ENCODE data around the gene APPL1. TPM values are rescaled to one million over a fixed set of nuclear protein-coding genes. Genes with fewer than 3 reads are reported as not detected.
A peak's percentile ranks its signal among the peaks of the same experiment; 100 is the strongest.

APPL1 gene
- total RNA-seq, 6 experiments from 2014 or later, result 17.3 to 25.2 (median 24.0) TPM

GRCh38 chr3:57227930-57228751 is 612 bp downstream of the APPL1 start:
- peaks cover 46% of the 10 kb centered on the region for H3K4me1 Mint-ChIP-seq (ENCODE audit: low read depth)
- H3K9me3 Mint-ChIP-seq, result no peaks in the 10 kb centered on the region
- H3K4me3 Mint-ChIP-seq, result peak overlapping the region; percentile 92
- no peaks in the 10 kb centered on the region for H3K27me3 Mint-ChIP-seq (ENCODE audit: insufficient read depth)
- H3K36me3 Mint-ChIP-seq (ENCODE audit: low read depth), result no peaks in the 10 kb centered on the region
- DNase-seq, result peak; percentile 36
- peak overlapping the region; percentile 67 for H3K27ac Mint-ChIP-seq
- no peak for TF ChIP-seq CTCF (IDR thresholded peaks at IDR 0.05)

DNA sequence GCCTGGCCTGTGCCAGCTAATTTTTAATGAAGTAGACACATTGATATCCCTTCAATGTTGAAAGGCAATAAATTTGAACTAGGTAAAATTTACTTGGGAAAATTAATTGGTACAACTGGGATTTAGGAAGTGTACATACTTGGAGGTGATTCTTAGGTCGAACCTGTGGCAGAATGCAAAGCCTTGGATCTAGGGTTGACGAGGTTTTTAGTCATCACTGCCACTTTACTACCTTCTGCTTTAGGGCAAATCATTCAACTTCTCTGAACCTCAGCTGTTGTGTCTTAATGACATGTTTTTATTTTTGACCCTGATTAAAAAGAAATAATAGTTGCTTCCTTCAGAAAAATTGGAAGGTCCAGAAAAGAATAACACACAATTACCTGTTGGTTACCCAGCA is 2.5 kb downstream of the APPL1 start:
- Mint-ChIP-seq H3K4me3 (peak overlapping the region; percentile 92), H3K9me3 (no peaks in the 10 kb centered on the region), H3K36me3 (ENCODE audit: low read depth) (no peaks in the 10 kb centered on the region), H3K27me3 (ENCODE audit: insufficient read depth) (no peaks in the 10 kb centered on the region), H3K4me1 (ENCODE audit: low read depth) (peaks cover 38% of the 10 kb centered on the region), H3K27ac (no peak overlapping the region)
- no peak for DNase-seq
- no peak for TF ChIP-seq CTCF (IDR thresholded peaks at IDR 0.05)

DNA sequence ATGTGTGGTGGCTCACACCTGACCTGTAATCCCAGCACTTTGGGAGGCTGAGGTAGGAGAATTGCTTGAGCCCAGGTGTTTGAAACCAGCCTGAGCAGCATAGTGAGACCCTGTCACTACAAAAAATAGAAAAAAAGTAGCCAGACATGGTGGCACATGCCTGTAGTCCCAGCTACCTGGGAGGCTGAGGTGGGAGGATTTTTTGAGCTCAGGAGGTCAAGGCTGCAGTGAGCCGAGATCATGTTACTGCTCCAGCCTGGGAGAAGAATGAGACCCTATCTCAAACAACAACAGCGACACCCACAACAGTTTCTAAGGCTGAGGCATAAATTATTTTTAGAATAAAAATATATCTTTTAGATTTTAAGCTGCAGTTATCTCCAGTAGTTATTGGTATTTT is 6.3 kb downstream of the APPL1 start:
- no peak for DNase-seq
- TF ChIP-seq CTCF (IDR thresholded peaks at IDR 0.05), result no peak
- Mint-ChIP-seq H3K27me3 (ENCODE audit: insufficient read depth) (no peaks in the 10 kb centered on the region), H3K4me3 (no peak overlapping the region), H3K36me3 (ENCODE audit: low read depth) (peaks cover 6% of the 10 kb centered on the region), H3K9me3 (no peaks in the 10 kb centered on the region), H3K27ac (no peak overlapping the region), H3K4me1 (ENCODE audit: low read depth) (peaks cover 17% of the 10 kb centered on the region)

DNA sequence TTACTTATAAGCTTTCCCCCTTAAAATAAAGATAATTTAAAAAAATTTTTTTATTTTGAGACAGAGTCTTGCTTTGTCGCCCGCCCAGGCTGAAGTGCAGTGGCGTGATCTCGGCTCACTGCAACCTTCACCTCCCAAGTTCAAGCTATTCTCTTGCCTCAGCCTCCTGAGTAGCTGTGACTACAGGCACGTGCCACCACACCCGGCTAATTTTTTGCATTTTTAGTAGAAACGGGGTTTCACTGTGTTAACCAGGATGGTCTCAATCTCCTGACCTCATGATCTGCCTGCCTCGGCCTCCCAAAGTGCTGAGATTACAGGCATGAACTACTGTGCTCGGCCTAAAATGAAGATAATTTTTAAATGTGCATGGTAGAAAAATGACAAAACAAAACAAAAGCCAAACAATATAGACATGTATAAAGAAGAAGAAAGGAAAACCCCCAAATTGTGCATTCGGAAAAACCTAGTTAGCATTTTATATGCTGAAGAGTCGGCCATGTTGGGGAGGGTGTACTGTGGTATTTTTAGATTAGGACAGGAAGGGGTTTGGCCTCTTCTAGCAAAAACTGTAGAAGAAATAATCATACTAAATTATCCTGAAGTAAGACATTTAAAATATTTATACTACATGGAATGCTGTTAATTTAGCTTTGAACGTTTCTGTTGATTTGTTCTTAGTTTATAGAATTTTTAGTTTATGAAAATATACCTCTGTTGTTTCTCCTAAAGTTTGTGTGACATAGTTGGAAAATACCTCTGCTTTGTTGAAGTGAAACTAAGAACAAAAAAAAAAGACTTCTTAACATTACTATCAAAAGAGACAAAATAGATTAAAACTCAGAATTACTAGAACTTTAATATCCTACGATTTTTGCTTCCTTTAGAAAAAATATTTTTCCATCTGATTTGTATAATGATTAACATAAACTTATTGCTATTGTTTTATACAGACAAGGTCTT is 7.4 kb downstream of the APPL1 start:
- Mint-ChIP-seq H3K4me3 (no peak overlapping the region), H3K9me3 (no peaks in the 10 kb centered on the region), H3K27ac (no peak overlapping the region), H3K36me3 (ENCODE audit: low read depth) (peaks cover 13% of the 10 kb centered on the region), H3K27me3 (ENCODE audit: insufficient read depth) (no peaks in the 10 kb centered on the region), H3K4me1 (ENCODE audit: low read depth) (peaks cover 6% of the 10 kb centered on the region)
- TF ChIP-seq CTCF (IDR thresholded peaks at IDR 0.05), result no peak
- DNase-seq, result no peak

GRCh38 chr3:57244946-57245345 is 17.4 kb downstream of the APPL1 start:
- no peak overlapping the region for H3K27ac Mint-ChIP-seq
- no peak for DNase-seq
- no peaks in the 10 kb centered on the region for H3K4me1 Mint-ChIP-seq (ENCODE audit: low read depth)
- no peak overlapping the region for H3K4me3 Mint-ChIP-seq
- peaks cover 15% of the 10 kb centered on the region; the same call in 1 of the 2 replicates for H3K36me3 Mint-ChIP-seq (ENCODE audit: low read depth)
- no peaks in the 10 kb centered on the region for H3K27me3 Mint-ChIP-seq (ENCODE audit: insufficient read depth)
- no peaks in the 10 kb centered on the region for H3K9me3 Mint-ChIP-seq
- TF ChIP-seq CTCF (IDR thresholded peaks at IDR 0.05), result no peak

Measured in HFFc6 (cell line).